Fibroblast of lung (primary cell): ENCODE measurements around the gene ARPC5L. TPM values are rescaled to one million over a fixed set of nuclear protein-coding genes. Genes with fewer than 3 reads are reported as not detected.

Source experiments
- DNase-seq, 2 donors: peaks; one replicate each; pipeline versions ENCODE4 v3.0.0 to v3.0.0-alpha.2; 2010; ENCODE audit warnings: low read depth in 2 of 2
- H2AFZ ChIP-seq: 2 replicates; pipeline ENCODE4 v1.5.1; 2012; ENCODE audit warnings: low read length, control low read depth, inconsistent platforms
- H3K27ac ChIP-seq: 2 replicates; pipeline ENCODE4 v1.5.1; 2011; ENCODE audit warnings: low read length, control low read depth; ENCODE audit not compliant: insufficient read depth
- H3K27me3 ChIP-seq: 2 replicates; pipeline ENCODE4 v1.5.1; 2011; ENCODE audit warnings: mild to moderate bottlenecking, low read length; ENCODE audit not compliant: control insufficient read depth, insufficient read depth
- H3K36me3 ChIP-seq: 2 replicates; pipeline ENCODE4 v1.5.1; 2011; ENCODE audit warnings: low read length; ENCODE audit not compliant: control insufficient read depth, insufficient read depth
- H3K4me1 ChIP-seq: 2 replicates; pipeline ENCODE4 v1.5.1; 2011; ENCODE audit warnings: low read length; ENCODE audit not compliant: control insufficient read depth, insufficient read depth; ENCODE audit errors: extremely low read depth
- H3K4me2 ChIP-seq: 2 replicates; pipeline ENCODE4 v1.5.1; 2011; ENCODE audit warnings: low read length, control low read depth; ENCODE audit not compliant: insufficient read depth; ENCODE audit errors: extremely low read depth
- H3K4me3 ChIP-seq, 4 experiments: fragments of 200-600 bp in 1 of 4; sonication (generic) in 1 of 4; replicated peaks in 1 of 4; 2 replicates each; pipeline ENCODE4 v1.5.1; 2011 to 2016; ENCODE audit warnings: low read length in 4 of 4, low read depth in 3 of 4, mild to moderate bottlenecking in 3 of 4, control low read depth in 2 of 4, inconsistent platforms in 1 of 4, mixed read lengths in 1 of 4; ENCODE audit not compliant: insufficient read depth in 1 of 4; ENCODE audit errors: control extremely low read depth in 1 of 4
- H3K79me2 ChIP-seq: 2 replicates; pipeline ENCODE4 v1.5.1; 2012; ENCODE audit warnings: mild to moderate bottlenecking, low read length, inconsistent platforms; ENCODE audit not compliant: control insufficient read depth, insufficient read depth
- H3K9ac ChIP-seq: 2 replicates; pipeline ENCODE4 v1.5.1; 2011; ENCODE audit warnings: mild to moderate bottlenecking, low read length, control low read depth; ENCODE audit not compliant: insufficient read depth
- H3K9me3 ChIP-seq: 2 replicates; pipeline ENCODE4 v1.5.1; 2012; ENCODE audit warnings: low read depth, low read length; ENCODE audit not compliant: control insufficient read depth, insufficient read depth
- H4K20me1 ChIP-seq: 2 replicates; pipeline ENCODE4 v1.5.1; 2011; ENCODE audit warnings: low read length; ENCODE audit not compliant: control insufficient read depth, insufficient read depth; ENCODE audit errors: extremely low read depth
- CTCF ChIP-seq, 2 donors: IDR thresholded peaks in 1 of 2; conservative IDR thresholded peaks in 1 of 2; 1 replicate in 1 of 2; 2 replicates in 1 of 2; pipeline ENCODE4 v1.5.1; 2011 to 2012; ENCODE audit warnings: low read length in 2 of 2, control low read depth in 1 of 2, inconsistent platforms in 1 of 2, low read depth in 1 of 2, mild to moderate bottlenecking in 1 of 2
- EZH2 ChIP-seq: IDR thresholded peaks from 2 replicates; pipeline ENCODE4 v1.5.1; 2012; ENCODE audit warnings: low read length, control low read depth, mild to moderate bottlenecking; ENCODE audit errors: missing control alignments
- polyA plus RNA-seq, 2 donors: library from polyadenylated mRNA; depleted of rRNA in 1 of 2; stranded (reverse) in 1 of 2; unstranded in 1 of 2; fragments of >200 nt; gene quantifications; 2 replicates each; pipeline ENCODE4 v1.2.1, GENCODE V29; 2011 to 2012; ENCODE audit warnings: missing spikeins in 1 of 2
- total RNA-seq: library from RNA; depleted of rRNA; stranded (reverse); fragments of >200 nt; gene quantifications from 2 replicates; pipeline ENCODE4 v1.2.1, GENCODE V29; 2014

Gene ARPC5L
- total and polyA plus RNA-seq, 2 donors (not counting 1 experiment from before 2014, with no cell fraction given): 13.2 to 48.9 TPM

DNA sequence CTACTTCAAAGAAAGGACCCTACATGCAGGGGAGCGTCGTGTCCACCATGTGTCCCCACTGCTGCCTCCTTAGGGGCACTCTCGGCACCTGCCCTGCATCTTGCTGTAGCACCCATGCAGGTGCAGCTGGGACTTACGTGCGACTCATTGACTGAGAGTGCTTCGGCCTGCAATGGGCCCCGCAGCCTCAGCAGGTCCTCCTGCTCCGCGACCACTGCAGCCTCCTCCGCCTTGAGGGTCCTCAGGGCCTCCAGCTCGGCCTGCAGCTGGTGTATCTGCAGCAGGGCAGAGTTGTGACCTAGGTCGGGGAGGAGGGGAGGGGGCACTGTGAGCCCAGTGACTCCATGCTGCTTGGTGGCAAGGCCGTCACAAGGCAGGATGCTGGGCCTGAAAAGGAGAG, 27.1 kb downstream of the ARPC5L start:
- Histone ChIP-seq H4K20me1 (no peaks in the 10 kb centered on the region), H3K9ac (no peak overlapping the region)

GRCh38 chr9:124890179-124890578, 28.2 kb downstream of the ARPC5L start:
- H3K36me3 ChIP-seq: peaks cover 14% of the 10 kb centered on the region
- no peaks in the 10 kb centered on the region for H3K79me2 ChIP-seq
- H3K9me3 ChIP-seq: no peaks in the 10 kb centered on the region
- no peaks in the 10 kb centered on the region for H3K4me1 ChIP-seq
- no peak overlapping the region for H3K4me3 ChIP-seq
- no peak for TF ChIP-seq EZH2
- TF ChIP-seq CTCF (conservative IDR thresholded peaks at IDR 0.05 in 1 of 2, IDR thresholded peaks at IDR 0.05 in 1 of 2; ENCODE audit: low read depth in 1 of 2, low read length in 2 of 2): no peak
- no peak overlapping the region for H3K4me2 ChIP-seq
- no peaks in the 10 kb centered on the region for H3K27me3 ChIP-seq
- no peak for DNase-seq
- H3K27ac ChIP-seq: no peak overlapping the region
- no peaks in the 10 kb centered on the region for H4K20me1 ChIP-seq
- H2AFZ ChIP-seq: no peak overlapping the region
- H3K9ac ChIP-seq: no peak overlapping the region

More for the DNA sequence above, 27.1 kb downstream of the ARPC5L start:
- H3K36me3 ChIP-seq: peaks cover 13% of the 10 kb centered on the region
- H3K27me3 ChIP-seq: no peaks in the 10 kb centered on the region
- no peak overlapping the region for H3K4me3 ChIP-seq
- H3K4me1 ChIP-seq: no peaks in the 10 kb centered on the region
- H3K27ac ChIP-seq: no peak overlapping the region
- H3K9me3 ChIP-seq: no peaks in the 10 kb centered on the region
- H2AFZ ChIP-seq: no peak overlapping the region
- no peak overlapping the region for H3K4me2 ChIP-seq
- H3K79me2 ChIP-seq: no peaks in the 10 kb centered on the region
- TF ChIP-seq CTCF (conservative IDR thresholded peaks at IDR 0.05 in 1 of 2, IDR thresholded peaks at IDR 0.05 in 1 of 2; ENCODE audit: low read depth in 1 of 2, low read length in 2 of 2) (no peak), EZH2 (no peak)
- DNase-seq: no peak

DNA sequence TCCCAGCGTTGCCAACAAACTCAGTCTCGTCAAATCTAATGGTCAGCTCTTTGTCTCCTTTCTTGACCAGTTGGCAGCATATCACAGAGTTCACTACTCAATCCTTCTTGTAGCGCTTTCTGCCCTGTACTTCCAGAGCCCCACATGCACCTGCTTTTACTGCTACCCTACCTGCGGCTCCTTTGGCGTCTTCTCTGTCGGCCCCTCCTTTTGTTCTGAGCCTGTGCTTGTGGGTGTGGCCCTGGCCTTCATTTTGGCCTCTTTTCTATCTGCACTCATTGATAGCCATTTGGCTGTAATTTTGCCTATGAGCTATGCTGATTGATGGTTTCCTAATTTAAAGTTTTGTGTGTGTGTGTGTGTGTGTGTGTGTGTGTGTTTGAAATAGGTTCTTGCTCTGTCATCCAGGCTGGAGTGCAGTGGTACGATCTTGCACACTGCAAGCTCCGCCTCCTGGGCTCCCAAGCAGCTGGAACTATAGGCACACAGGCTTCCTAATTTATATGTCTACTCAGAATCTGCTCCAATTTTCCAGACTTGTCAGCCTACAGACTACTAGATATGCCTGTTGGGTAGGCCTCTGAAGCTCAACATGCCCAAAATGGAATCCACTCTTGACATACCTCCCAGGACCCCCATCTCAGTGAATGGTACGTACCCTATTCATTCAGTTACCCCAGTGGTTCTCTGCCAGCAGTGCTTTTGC, 32.3 kb downstream of the ARPC5L start:
- Histone ChIP-seq H3K27ac (no peak overlapping the region), H4K20me1 (no peaks in the 10 kb centered on the region), H3K27me3 (no peaks in the 10 kb centered on the region), H3K4me3 (no peak overlapping the region), H3K4me1 (no peaks in the 10 kb centered on the region), H3K9me3 (no peaks in the 10 kb centered on the region), H3K36me3 (peaks cover 10% of the 10 kb centered on the region), H3K79me2 (no peaks in the 10 kb centered on the region), H3K9ac (no peak overlapping the region), H3K4me2 (no peak overlapping the region), H2AFZ (no peak overlapping the region)
- TF ChIP-seq CTCF (conservative IDR thresholded peaks at IDR 0.05 in 1 of 2, IDR thresholded peaks at IDR 0.05 in 1 of 2; ENCODE audit: low read depth in 1 of 2, low read length in 2 of 2): no peak
- no peak for TF ChIP-seq EZH2
- no peak for DNase-seq
